ENCODE results near the gene PRIMA1. TPM values are rescaled to one million over a fixed set of nuclear protein-coding genes. Genes with fewer than 3 reads are reported as not detected.
A peak's percentile ranks its signal among the peaks of the same experiment; 100 is the strongest.

The PRIMA1 gene
- total RNA-seq, 4 donors from 2014 or later: 1.0 to 5.0 (median 1.3) TPM

GRCh38 chr14:93764211-93764659 lies 24.1 kb downstream of the PRIMA1 start:
- intact Hi-C loops (cut with DNase I): no loop called here
- TF ChIP-seq CTCF (IDR thresholded peaks at IDR 0.05) (no peak), POLR2A (IDR thresholded peaks at IDR 0.05) (no peak)

GRCh38 chr14:93759719-93760307 lies 28.5 kb downstream of the PRIMA1 start:
- peaks cover 0 to 39% (median 1%) of the 10 kb centered on the region in 3 donors for H3K4me1 ChIP-seq
- peak overlapping the region; percentile 42 to 86 (median 80) for H3K27ac ChIP-seq
- no peak overlapping the region for H3K4me3 ChIP-seq
- H3K27me3 ChIP-seq: no peaks in the 10 kb centered on the region
- WGBS, 2 donors: 28 to 39% methylated on average over 4 to 8 of the region's 15 CpGs
- DNase-seq: no peak
- no peaks in the 10 kb centered on the region for H3K9me3 ChIP-seq
- no peaks in the 10 kb centered on the region for H3K36me3 ChIP-seq
- intact Hi-C loops (cut with DNase I): no loop called here
- TF ChIP-seq POLR2A (IDR thresholded peaks at IDR 0.05) (no peak), CTCF (IDR thresholded peaks at IDR 0.05) (no peak)

More at GRCh38 chr14:93764211-93764659, 24.1 kb downstream of the PRIMA1 start:
- 49 to 56% methylated on average over 6 to 8 of the region's 8 CpGs for WGBS, 2 donors
- Histone ChIP-seq H3K4me3 (no peak overlapping the region), H3K4me1 (peaks cover 0 to 40% (median 3%) of the 10 kb centered on the region in 3 donors), H3K36me3 (no peaks in the 10 kb centered on the region), H3K27me3 (peaks cover 0 to 7% (median 0%) of the 10 kb centered on the region in 4 donors), H3K9me3 (no peaks in the 10 kb centered on the region), H3K27ac (peak overlapping the region; percentile 39 to 80 (median 79))
- no peak for DNase-seq

- Histone ChIP-seq H3K27me3 (no peaks in the 10 kb centered on the region), H3K4me1 (peaks cover 0 to 18% (median 0%) of the 10 kb centered on the region in 3 donors), H3K36me3 (no peaks in the 10 kb centered on the region), H3K4me3 (peak overlapping the region in 1 of 4 donors; percentile 8), H3K27ac (peak overlapping the region; percentile 24 to 80 (median 78)), H3K9me3 (no peaks in the 10 kb centered on the region)
- TF ChIP-seq CTCF (IDR thresholded peaks at IDR 0.05): no peak
- TF ChIP-seq POLR2A (IDR thresholded peaks at IDR 0.05): no peak
- 74 to 82% methylated on average over 12 of the region's 12 CpGs for WGBS, 2 donors
- intact Hi-C loops (cut with DNase I): no loop called here
- DNase-seq: no peak
Observed at GRCh38 chr14:93757206-93757605, 31.1 kb downstream of the PRIMA1 start.

- 85 to 96% methylated on average over 5 to 6 of the region's 8 CpGs for WGBS, 2 donors
- TF ChIP-seq POLR2A (IDR thresholded peaks at IDR 0.05) (no peak), CTCF (IDR thresholded peaks at IDR 0.05) (no peak)
- H3K36me3 ChIP-seq: no peaks in the 10 kb centered on the region
- DNase-seq: no peak
- peak overlapping the region in 3 of 4 donors; percentile 25 to 56 (median 36) for H3K27ac ChIP-seq
- intact Hi-C loops (cut with DNase I): no loop called here
- H3K4me1 ChIP-seq: peaks cover 0 to 5% (median 0%) of the 10 kb centered on the region in 3 donors
- no peaks in the 10 kb centered on the region for H3K9me3 ChIP-seq
- no peak overlapping the region for H3K4me3 ChIP-seq
- no peaks in the 10 kb centered on the region for H3K27me3 ChIP-seq
Observed at GRCh38 chr14:93753647-93754046, 34.6 kb downstream of the PRIMA1 start.

GRCh38 chr14:93752980-93753561 lies 35.2 kb downstream of the PRIMA1 start:
- H3K4me1 ChIP-seq: peaks cover 0 to 5% (median 0%) of the 10 kb centered on the region in 3 donors
- WGBS, 2 donors: 20 to 50% methylated on average over 2 of the region's 4 CpGs
- no peak overlapping the region for H3K4me3 ChIP-seq
- no peaks in the 10 kb centered on the region for H3K9me3 ChIP-seq
- no peak for TF ChIP-seq CTCF (IDR thresholded peaks at IDR 0.05)
- TF ChIP-seq POLR2A (IDR thresholded peaks at IDR 0.05): no peak
- no peaks in the 10 kb centered on the region for H3K27me3 ChIP-seq
- no peak for DNase-seq
- H3K27ac ChIP-seq: peak overlapping the region in 3 of 4 donors; percentile 25 to 56 (median 36)
- intact Hi-C loops (cut with DNase I): no loop called here
- no peaks in the 10 kb centered on the region for H3K36me3 ChIP-seq

Measured in esophagus squamous epithelium (tissue), 5 donors.